Dendritic cell treated with granulocyte-macrophage colony-stimulating factor and Interleukin-4, amounts not matched to agents 40 ng/mL and 50 ng/mL, for 4 days (primary cell): ENCODE measurements around the gene ZNF655.
"Not testable (repeated sequence)": the region's sequence is repeated elsewhere in the genome, so short reads cannot be mapped to it uniquely, and the experiment has no call there.

Source experiments
- H3K27ac Mint-ChIP-seq: one replicate; pipeline ENCODE4 v1.8.0; 2022; ENCODE audit warnings: mild to moderate bottlenecking, mixed read lengths
- H3K27me3 Mint-ChIP-seq: one replicate; pipeline ENCODE4 v1.8.0; 2022; ENCODE audit warnings: mild to moderate bottlenecking, mixed read lengths
- H3K36me3 Mint-ChIP-seq: one replicate; pipeline ENCODE4 v1.8.0; 2022; ENCODE audit warnings: low read depth, mixed read lengths
- H3K4me1 Mint-ChIP-seq: one replicate; pipeline ENCODE4 v1.8.0; 2022; ENCODE audit warnings: low read depth, mixed read lengths
- H3K4me3 Mint-ChIP-seq: one replicate; pipeline ENCODE4 v1.8.0; 2022; ENCODE audit warnings: mild to moderate bottlenecking, moderate library complexity, mixed read lengths
- H3K9me3 Mint-ChIP-seq: one replicate; pipeline ENCODE4 v1.8.0; 2022; ENCODE audit warnings: mixed read lengths
- intact Hi-C: fragments of 100-400 bp; cut with micrococcal nuclease; formaldehyde crosslinking; loops from one replicate; pipeline ENCODE4 v1.15.0; 2022

Gene ZNF655, protein sequence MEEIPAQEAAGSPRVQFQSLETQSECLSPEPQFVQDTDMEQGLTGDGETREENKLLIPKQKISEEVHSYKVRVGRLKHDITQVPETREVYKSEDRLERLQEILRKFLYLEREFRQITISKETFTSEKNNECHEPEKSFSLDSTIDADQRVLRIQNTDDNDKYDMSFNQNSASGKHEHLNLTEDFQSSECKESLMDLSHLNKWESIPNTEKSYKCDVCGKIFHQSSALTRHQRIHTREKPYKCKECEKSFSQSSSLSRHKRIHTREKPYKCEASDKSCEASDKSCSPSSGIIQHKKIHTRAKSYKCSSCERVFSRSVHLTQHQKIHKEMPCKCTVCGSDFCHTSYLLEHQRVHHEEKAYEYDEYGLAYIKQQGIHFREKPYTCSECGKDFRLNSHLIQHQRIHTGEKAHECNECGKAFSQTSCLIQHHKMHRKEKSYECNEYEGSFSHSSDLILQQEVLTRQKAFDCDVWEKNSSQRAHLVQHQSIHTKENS

GRCh38 chr7:99558306-99559174, at the start of gene ZNF655:
Gene ZNF655 (plus strand): TSS chr7:99558642. CDS start chr7:99560560, 1,918 bp downstream.
- peak within 1 kb of the TSS; percentile 96 for H3K4me3 Mint-ChIP-seq
- H3K9me3 Mint-ChIP-seq: no peaks in the 10 kb centered on the region
- intact Hi-C loops: loop anchor here (2.0 to 10.0 kb wide), 3 partner anchors 54 to 526 kb away; partner anchors contain the start of genes COPS6, ZKSCAN5, ZNF3 and ZNF789
- H3K36me3 Mint-ChIP-seq: peaks cover 74% of the 10 kb centered on the region
- peaks cover 47% of the 10 kb centered on the region for H3K4me1 Mint-ChIP-seq
- H3K27me3 Mint-ChIP-seq: no peaks in the 10 kb centered on the region
- peak within 1 kb of the TSS; percentile 93 for H3K27ac Mint-ChIP-seq

- H3K27me3 Mint-ChIP-seq: no peaks in the 10 kb centered on the region
- peaks cover 20% of the 10 kb centered on the region for H3K4me1 Mint-ChIP-seq
- intact Hi-C loops: no loop called here
- H3K36me3 Mint-ChIP-seq: peaks cover 85% of the 10 kb centered on the region
- H3K4me3 Mint-ChIP-seq: no peak overlapping the region
- no peaks in the 10 kb centered on the region for H3K9me3 Mint-ChIP-seq
- no peak overlapping the region for H3K27ac Mint-ChIP-seq
Observed at GRCh38 chr7:99514050-99514449, 44.4 kb upstream of the ZNF655 start.

- intact Hi-C loops: no loop called here
- no peaks in the 10 kb centered on the region for H3K9me3 Mint-ChIP-seq
- H3K36me3 Mint-ChIP-seq: peaks cover 87% of the 10 kb centered on the region
- no peak overlapping the region for H3K27ac Mint-ChIP-seq
- H3K4me1 Mint-ChIP-seq: peaks cover 17% of the 10 kb centered on the region
- H3K4me3 Mint-ChIP-seq: no peak overlapping the region
- H3K27me3 Mint-ChIP-seq: no peaks in the 10 kb centered on the region
Observed at GRCh38 chr7:99521399-99521798, 37.0 kb upstream of the ZNF655 start.

- Mint-ChIP-seq H3K4me1 (peaks cover 12% of the 10 kb centered on the region), H3K9me3 (peaks cover 26% of the 10 kb centered on the region), H3K36me3 (peaks cover 95% of the 10 kb centered on the region), H3K4me3 (no peak overlapping the region), H3K27me3 (no peaks in the 10 kb centered on the region), H3K27ac (no peak overlapping the region)
- intact Hi-C loops: no loop called here
Observed at GRCh38 chr7:99525713-99526440, 32.6 kb upstream of the ZNF655 start.

GRCh38 chr7:99531354-99531765, 27.1 kb upstream of the ZNF655 start:
- Mint-ChIP-seq H3K4me3 (no peak overlapping the region), H3K36me3 (peaks cover 61% of the 10 kb centered on the region), H3K27me3 (no peaks in the 10 kb centered on the region), H3K27ac (no peak overlapping the region), H3K9me3 (peaks cover 67% of the 10 kb centered on the region), H3K4me1 (no peaks in the 10 kb centered on the region)
- intact Hi-C loops: no loop called here

- Mint-ChIP-seq H3K4me1 (no peaks in the 10 kb centered on the region), H3K4me3 (no peak overlapping the region), H3K27ac (no peak overlapping the region), H3K27me3 (no peaks in the 10 kb centered on the region), H3K36me3 (peaks cover 18% of the 10 kb centered on the region), H3K9me3 (peaks cover 74% of the 10 kb centered on the region)
- intact Hi-C loops: no loop called here
Observed at GRCh38 chr7:99535667-99536066, 22.8 kb upstream of the ZNF655 start.

- Mint-ChIP-seq H3K9me3 (peaks cover 72% of the 10 kb centered on the region), H3K27me3 (no peaks in the 10 kb centered on the region), H3K27ac (no peak overlapping the region), H3K4me1 (no peaks in the 10 kb centered on the region), H3K36me3 (peaks cover 17% of the 10 kb centered on the region), H3K4me3 (no peak overlapping the region)
- intact Hi-C loops: no loop called here
Observed at GRCh38 chr7:99539213-99539811, 19.1 kb upstream of the ZNF655 start.

GRCh38 chr7:99540542-99540941, 17.9 kb upstream of the ZNF655 start:
- no peak overlapping the region for H3K27ac Mint-ChIP-seq
- H3K9me3 Mint-ChIP-seq: peaks cover 79% of the 10 kb centered on the region
- H3K27me3 Mint-ChIP-seq: no peaks in the 10 kb centered on the region
- peaks cover 23% of the 10 kb centered on the region for H3K36me3 Mint-ChIP-seq
- no peaks in the 10 kb centered on the region for H3K4me1 Mint-ChIP-seq
- no peak overlapping the region for H3K4me3 Mint-ChIP-seq
- intact Hi-C loops: no loop called here

- no peaks in the 10 kb centered on the region for H3K27me3 Mint-ChIP-seq
- intact Hi-C loops: no loop called here
- H3K36me3 Mint-ChIP-seq: peaks cover 23% of the 10 kb centered on the region
- no peaks in the 10 kb centered on the region for H3K4me1 Mint-ChIP-seq
- H3K27ac Mint-ChIP-seq: no peak overlapping the region
- peaks cover 74% of the 10 kb centered on the region for H3K9me3 Mint-ChIP-seq
- no peak overlapping the region for H3K4me3 Mint-ChIP-seq
Observed at GRCh38 chr7:99541212-99541611, 17.2 kb upstream of the ZNF655 start.

GRCh38 chr7:99543081-99543671, 15.3 kb upstream of the ZNF655 start:
- no peak overlapping the region for H3K27ac Mint-ChIP-seq
- no peaks in the 10 kb centered on the region for H3K4me1 Mint-ChIP-seq
- no peaks in the 10 kb centered on the region for H3K27me3 Mint-ChIP-seq
- intact Hi-C loops: no loop called here
- no peak overlapping the region for H3K4me3 Mint-ChIP-seq
- peaks cover 34% of the 10 kb centered on the region for H3K36me3 Mint-ChIP-seq
- peaks cover 71% of the 10 kb centered on the region for H3K9me3 Mint-ChIP-seq

DNA sequence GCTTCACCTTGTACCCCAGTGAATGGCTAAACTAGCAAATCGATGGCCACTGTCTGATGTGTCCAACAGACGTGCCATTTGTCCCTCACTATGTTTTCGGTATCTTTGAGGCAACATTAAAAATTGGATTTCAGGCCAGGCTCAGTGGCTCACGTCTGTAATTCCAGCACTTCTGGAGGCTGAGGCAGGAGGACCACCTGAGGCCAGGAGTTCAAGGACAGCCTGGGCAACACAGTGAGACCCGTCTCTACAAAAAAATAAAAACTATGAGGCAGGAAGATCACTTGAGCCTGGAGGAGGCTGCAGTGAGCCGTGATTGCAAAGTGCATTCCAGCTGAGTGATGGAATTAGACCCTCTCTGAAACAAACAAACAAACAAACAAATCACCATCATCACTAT, 14.5 kb upstream of the ZNF655 start:
- Mint-ChIP-seq H3K4me3 (no peak overlapping the region), H3K4me1 (no peaks in the 10 kb centered on the region), H3K9me3 (peaks cover 68% of the 10 kb centered on the region)

DNA sequence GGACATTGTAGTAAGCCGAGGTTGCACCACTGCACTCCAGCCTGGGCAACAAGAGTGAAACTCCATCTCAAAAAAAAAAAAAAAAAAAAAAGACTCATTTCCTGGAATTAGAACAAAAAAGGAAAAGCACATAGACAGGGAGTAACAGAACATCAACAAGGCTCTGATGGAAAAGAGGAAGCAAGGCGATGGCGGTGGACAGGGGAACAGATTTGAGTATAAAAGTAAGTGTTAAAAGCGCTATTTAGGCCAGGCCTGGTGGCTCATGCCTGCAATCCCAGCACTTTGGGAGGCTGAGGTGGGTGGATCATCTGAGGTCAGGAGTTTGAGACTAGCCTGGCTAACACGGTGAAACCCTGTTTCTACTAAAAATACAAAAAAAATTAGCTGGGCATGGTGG, 13.1 kb upstream of the ZNF655 start:
- Mint-ChIP-seq H3K36me3 (peaks cover 51% of the 10 kb centered on the region), H3K9me3 (peaks cover 54% of the 10 kb centered on the region)
- H3K4me3 Mint-ChIP-seq, H3K4me1 Mint-ChIP-seq, intact Hi-C loops, H3K27me3 Mint-ChIP-seq, H3K27ac Mint-ChIP-seq: not testable (repeated sequence)

More for the DNA sequence above, 14.5 kb upstream of the ZNF655 start:
- Mint-ChIP-seq H3K27ac (no peak overlapping the region), H3K27me3 (no peaks in the 10 kb centered on the region), H3K36me3 (peaks cover 42% of the 10 kb centered on the region)
- intact Hi-C loops: no loop called here

- H3K9me3 Mint-ChIP-seq: peaks cover 17% of the 10 kb centered on the region
- H3K4me3 Mint-ChIP-seq, H3K27ac Mint-ChIP-seq, H3K27me3 Mint-ChIP-seq, intact Hi-C loops: not testable (repeated sequence)
- peaks cover 59% of the 10 kb centered on the region for H3K36me3 Mint-ChIP-seq
- H3K4me1 Mint-ChIP-seq: peaks cover 28% of the 10 kb centered on the region
Observed at GRCh38 chr7:99549545-99549944, 8.9 kb upstream of the ZNF655 start.
